ENCODE measurements around the gene ASPN.

The ASPN gene

DNA sequence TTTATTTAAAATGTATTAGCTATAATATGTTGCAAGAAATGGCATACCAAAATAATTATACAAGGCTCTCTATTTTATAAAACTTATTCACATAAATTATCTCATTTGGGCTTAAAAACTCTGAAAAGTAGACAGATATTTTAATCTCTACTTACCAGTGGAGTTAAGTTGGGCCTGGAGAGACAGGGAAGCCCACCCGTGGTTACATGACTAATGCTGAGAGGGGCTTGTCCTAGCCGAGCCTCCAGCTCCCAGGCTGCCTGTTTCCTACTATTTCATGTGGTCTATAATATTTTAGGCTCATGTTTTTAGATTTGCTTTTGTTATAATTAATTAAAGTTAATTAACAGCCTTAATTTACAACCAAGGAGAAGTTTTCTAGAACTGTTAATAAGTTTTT is 20.9 kb upstream of the ASPN start:
- DNase-seq, result no peak

DNA sequence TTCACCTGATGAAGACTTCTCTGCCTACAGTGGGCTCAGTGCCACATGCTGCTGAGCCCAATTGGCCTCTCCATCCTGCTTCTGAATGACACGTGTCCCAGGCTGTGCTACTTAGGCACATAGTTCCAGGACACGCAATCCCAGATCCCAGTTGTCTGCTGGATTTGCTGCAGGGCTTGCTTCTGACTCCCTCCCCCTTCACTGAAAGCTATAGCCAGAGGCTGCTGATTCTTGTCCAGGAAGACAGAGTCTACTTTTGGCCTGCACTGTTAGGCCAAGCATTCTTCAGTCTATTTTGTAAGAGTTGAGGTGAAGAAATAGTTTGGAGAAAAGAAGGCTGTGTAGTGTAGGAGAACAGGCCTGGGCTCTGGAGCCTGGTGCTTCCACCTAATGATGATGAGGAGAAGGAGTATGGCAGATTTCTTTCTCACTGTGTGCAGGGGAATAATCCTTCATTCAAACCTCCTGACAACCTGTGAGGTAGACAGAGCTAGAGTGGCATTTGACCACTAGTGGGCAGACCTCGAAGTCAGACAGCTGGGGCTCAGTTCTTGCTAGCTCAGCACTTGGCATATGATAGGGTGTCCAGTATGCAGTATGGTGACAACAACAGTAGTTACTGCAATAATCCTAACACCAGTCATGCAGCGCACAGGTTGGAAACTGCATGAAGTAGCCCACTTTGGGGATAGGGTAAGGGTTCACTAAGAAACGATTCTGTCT is 19.5 kb upstream of the ASPN start:
- DNase-seq, result peak; percentile 25

DNA sequence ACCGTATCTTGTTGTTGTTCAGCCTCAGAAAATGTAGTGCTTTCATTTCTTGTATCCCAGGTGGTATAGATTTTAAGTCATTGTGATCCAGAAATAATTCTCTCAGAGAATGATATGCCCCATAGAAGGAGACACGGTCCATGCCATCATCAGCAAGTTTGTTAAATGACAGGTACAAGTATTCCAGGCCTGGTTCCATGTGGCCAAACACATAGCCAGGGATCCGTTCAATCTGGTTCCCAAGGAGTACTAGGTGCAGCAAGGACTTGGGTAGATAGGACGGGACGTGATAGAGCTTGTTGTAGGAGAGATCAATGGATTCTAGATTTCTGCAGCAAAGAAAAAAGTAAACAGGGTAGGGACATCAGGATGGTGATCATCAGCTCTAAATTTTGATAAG is 18.4 kb upstream of the ASPN start:
- no peak for DNase-seq

DNA sequence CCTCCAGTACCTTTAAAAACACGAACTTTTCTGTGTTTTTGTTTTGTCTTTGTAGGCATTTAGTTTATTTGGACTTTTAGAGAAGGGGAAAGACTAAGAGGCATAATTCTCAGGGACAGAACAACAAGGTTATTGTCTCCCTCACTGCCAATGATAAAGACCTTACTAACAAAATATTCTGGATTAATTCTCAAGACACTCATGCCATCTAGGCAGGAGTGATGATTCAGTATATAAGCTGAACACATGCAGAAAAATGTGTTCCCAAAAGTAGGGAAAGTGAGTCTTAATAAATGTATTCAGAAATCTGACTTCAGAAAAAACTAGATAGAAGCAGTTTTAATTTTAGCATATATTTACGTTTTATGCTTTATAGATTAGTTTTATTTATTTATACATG is 17.4 kb upstream of the ASPN start:
- DNase-seq, result no peak

DNA sequence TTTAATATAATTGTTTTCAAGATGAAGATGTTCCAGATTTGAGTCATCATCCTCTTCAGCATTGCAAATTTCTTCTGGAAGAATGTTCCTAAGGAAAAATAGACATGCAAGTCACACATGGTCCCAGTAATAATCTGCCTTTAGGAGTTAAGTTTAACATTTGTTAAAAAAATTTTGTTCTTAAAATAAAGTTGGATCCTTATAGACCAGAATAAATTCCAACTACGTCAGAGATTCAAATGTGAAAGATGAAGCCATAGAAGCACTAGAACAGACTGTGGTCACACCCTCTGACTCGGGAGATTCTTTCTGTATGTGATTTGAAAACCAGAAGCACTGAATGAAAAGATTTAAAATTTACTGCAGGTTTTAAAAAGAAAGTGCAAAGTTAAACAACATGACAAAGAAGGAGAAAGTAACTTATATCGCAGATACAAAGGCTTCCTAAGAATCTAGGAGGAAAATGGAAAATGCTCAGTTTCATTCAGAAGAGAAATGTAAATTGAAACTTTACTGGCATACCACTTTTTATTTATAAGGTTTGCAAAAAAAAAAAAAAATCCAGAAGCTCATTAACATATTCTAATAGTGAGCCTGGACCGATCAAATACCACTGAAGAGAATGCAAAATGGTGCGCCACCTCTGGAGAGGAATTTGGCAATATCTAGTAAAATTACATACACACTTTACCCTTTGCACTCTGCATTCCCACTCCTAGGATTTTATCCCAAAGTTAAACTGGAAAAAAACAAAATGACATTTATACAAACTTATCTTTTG is 14.3 kb upstream of the ASPN start:
- DNase-seq, result no peak

DNA sequence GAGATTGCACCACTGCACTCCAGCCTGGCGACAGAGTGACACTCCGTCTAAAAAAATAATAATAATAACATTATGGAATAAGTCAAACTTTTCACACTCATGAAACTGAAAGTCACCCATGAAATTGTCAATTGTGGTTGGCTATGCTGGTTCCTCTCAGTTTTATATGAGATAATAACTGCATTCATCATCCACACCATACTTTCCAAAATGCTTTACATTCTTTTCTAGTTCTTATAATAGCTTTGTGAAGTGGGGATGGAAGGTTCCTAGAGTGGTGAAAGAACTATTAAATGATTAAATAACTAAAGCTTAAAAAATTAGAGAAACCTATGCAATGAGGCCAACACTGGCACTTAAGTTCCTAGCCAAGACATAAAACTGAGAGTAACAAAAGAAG is 12.6 kb upstream of the ASPN start:
- DNase-seq, result no peak

DNA sequence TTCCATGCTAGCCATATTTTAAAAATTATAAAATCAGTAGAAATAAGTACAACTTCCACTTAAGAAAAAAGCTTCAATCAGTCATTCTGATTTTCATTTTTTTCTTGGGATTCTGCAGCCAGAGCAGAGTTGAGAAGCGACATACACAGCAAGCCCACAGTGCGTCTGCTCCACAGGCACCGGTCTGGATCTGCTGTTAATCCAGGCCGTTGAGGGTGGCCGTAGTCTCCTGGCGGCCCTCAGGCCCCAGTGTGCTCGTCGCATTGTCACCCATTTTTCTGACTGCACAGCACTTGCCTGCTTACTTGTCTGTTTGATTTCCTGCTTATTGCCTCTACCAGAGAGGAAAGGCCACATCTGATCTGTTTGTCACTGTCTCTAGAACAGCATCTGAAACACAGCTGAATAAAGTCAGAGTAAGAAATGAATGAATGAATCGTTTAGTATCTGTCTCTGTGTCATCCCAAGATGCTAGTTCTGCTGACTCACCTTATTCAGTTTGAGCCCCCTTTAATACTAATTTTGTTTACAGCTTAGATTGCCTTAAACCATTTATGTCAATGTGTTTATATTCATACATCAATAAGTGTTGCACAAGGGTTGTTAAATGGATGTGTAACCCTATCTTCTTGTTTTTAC is 11.6 kb upstream of the ASPN start:
- no peak for DNase-seq

DNA sequence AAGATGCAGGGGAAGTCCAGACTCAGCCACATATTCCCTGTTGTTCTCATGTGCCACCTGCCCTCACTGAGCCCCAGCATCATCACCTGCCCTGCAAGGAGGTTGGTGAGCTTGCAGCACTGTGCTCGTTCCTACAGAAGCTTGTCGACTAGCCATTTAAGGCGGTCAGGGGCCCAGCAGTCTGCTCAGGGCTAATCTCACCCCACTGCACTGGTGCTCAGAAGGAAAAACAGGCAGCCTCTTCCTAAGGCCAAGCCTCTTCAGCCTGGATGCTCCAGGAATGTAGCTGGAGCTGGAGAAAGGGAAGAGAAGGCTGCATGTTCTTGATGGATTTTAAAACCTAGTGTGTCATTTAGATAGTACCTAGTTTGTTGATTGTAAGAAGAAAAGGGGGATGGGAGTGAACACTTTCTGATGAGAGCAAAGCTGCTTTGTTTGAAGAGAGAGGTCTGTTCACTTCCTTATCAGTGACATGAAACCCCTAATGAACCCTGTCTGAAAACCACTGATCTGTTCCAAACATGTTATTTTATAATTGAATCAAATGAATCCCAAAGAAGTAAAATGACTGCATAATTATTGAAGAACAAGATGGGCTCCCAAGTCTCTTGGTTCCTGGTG is 10.6 kb upstream of the ASPN start:
- DNase-seq, result no peak

DNA sequence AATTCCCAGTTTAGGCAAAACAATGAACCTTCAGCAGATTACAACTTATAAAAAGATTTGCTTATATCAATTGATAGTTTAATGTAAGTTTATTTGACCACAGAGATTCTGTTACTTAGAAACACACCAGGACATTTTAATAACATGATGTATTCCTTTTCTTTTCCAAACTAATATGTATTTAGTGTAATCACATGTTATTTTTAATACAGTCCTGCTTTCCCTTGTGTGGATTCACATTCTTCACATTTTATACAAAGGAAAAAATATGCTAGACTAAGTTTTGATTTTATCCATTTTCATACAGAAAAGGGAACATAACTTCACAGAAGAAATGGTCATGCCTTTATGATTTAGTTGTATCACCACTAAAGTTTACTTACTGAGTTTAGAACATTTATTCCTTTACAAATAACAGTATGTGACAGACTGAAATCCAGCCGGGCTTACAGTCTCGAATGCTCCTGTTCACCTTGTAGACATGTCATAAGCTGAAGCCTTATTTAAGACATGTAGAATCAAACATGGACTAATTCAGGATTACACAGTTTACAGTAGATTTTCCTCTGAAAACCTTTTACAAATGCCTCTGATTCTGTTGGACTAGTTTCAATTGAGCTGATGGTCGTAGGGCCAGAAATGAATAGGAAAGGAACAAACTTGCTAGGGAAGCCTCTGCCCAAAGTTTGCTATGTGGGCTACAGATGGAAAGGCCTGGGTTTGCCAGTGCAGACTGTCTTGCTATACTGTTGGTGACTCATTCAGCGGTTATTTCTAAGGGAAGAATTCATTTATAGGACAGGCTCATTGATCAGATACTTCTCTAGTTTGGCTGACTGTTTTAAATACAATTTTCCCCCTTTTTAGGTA is 6.6 kb upstream of the ASPN start:
- DNase-seq, result no peak

DNA sequence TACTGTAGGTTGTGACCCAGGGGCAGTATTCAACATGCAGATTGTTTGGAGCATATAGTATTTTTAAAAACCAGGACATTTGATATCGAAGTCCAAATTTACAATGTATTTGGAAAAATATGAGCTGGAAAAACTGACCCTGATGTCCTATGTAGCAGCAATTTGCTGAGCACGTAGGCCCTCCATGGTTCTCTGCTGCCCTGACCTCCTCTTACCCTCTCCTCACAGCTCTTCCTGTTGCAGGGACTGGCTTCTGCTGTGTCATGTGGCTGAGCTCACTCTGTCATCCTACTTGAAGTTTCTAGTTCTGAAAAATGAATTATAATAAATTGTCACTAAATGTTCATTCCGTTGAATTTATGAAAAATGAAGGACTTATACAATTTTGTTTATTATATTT is 4.1 kb upstream of the ASPN start:
- DNase-seq, result no peak

DNA sequence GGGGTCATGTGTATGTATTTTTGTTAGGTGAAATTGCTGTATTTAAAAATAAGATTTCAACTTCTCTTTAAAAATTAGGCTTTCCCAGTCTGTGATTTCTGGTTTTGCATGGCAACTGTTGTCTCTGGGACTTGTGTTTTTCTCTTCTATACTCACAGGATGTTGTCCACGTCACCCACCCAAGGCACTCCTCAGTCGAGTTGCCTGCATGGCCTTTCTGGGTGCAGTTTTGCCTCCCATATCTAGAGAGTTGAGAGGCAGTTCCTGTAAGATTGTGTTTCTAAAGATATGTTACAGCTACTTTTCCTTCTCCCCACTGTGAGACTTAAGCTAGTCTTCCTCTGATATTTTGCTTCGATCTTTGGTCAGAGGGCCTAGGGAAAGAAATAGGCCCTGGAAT is 2.3 kb upstream of the ASPN start:
- no peak for DNase-seq

DNA sequence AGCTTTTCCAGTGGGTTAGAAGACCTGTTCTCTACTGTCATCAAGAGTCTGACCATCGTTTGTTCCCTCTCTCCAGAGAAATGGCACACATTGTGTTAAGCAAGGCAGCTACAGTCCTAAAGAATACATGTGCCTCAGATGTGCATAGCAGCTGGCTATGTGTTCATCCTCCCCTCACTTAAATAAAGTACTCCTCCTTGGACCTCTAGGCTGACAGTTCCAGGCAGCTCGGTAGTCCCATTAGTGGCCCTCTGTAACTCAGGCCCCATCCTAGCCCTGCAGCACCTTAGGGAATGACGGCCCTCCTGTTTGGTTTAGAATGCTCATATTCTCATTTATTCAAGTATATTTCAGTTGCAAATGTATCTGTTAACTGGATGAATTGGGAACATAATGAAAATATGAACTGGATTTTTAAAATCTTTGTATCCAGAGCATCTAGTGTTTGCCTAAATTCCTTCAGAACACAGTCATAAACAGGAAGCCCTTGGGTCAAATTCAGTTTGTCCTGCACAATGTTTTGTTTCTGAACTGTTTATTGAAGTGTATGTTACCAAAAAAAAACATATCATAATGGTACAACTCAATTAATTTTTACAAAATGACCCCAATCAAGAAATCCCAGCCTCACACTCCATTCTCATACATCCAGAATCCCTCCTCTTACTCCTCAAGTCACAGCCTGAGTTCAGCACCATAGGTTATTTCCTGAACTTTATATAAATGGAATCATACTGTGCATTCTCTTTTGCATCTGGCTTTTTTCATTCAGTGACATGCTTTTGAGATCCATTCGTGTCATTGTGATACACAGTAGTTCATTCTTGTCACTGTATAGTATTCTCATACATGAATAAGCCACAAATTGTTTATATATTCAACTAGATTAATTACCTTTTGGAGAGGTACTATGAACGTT is 1.6 kb upstream of the ASPN start:
- DNase-seq, result no peak

DNA sequence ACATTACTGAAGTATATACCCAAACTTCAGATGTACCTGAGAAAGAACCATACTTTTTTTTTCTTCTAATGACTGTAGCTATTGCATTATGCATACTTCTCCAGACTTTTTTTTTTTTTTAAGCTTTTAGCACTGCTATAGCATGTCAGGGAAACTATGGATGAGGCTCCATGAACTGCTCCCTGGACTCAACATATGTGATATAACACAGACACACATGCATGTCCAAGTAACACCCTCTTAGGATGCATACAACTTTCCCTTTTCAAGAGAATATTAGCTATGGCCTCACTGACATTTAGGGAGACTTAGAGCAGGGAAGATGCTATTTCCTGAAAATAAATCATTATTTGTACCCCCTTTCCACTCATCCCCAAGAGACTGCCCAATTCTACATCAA is 499 bp upstream of the ASPN start:
- DNase-seq, result no peak

DNA sequence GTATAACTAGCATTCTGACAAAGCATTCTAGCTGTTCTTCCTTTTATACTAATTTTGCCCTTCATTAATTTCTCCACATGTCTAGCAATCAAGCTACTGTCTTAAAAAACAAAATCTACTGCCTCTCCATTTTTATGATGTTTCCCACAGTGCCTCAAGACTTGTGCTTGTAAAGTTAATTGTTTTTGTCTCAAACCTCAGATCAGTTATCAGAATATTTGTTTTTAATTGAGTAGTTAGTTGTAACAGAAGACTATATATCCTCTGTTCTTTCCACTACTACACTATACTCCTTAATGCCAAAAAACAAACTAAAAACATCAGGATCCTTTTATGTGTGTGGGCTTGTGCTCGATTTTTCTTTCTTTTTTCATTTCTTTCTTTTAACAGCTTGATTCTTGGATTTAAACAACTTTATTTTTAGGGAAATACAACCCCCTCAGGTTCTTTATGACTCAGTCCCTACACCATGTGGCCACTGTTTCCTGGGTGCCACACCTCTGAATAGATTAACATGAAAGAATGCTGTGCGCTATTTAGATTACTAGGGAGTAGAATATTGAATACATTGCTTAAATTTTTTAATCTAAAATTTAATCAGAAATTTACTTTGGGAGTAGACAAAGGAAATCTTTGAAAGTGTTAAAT is 1.2 kb downstream of the ASPN start:
- no peak for DNase-seq

DNA sequence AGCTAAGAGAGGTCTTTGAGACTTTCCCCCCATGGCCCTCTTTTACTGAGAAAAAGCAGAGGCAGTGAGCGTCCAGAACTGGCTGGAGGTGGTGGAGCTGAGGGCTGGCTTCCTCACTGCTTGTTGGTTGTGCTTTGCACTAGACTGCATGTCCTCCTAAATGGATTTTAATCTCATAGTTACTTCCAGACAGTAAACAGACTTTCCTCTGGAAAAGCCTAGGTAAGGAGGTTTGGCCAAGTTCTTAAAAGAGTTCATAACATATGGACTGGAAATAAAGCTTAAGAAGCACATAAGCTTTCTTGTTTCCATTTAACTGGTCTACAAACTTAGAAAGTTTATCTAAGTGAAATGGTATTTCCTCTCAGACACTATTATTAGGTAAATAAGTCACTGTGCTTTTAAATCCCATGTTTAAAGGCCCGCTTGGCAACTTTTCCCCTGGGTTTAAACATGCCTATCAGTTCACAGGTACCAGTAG is 2.0 kb downstream of the ASPN start:
- no peak for DNase-seq

DNA sequence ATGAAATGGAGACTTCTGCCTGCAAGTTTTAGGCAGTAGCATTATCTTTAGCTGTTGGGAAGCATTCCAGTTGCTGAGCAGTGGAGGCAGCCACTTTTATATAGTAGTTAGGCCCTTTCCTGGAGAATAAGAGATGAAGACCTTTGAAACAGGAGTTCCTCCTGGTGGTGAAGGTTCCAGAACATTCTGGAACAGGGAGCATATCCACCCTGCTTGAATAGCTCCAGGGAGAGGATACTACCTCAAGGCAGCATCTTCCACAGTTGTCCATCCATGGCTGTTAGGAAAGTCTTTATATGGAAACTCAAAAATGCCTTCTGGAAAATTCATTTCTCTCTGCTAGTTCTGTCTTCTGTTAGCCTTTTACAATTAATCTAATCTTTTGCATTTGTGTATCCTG is 3.0 kb downstream of the ASPN start:
- DNase-seq, result no peak

DNA sequence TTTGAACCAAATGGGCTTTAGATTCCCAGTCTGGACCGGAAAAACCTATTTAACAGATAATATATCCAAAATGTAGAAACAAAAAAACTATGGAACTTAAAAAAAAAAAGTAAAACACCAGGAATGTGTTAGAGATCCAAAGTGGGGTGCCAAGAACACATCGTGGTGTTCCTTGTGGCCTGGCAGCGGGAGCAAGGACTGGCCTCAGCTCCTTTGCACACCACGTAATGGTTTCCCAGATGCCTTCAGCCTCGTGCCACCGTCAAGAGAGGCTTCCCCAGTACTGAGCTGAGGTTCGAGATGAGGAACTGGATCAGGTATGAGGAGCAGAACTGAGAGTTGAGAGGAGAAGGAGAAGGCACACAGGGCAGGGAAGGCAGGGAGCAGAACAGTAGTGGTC is 3.5 kb downstream of the ASPN start:
- no peak for DNase-seq

DNA sequence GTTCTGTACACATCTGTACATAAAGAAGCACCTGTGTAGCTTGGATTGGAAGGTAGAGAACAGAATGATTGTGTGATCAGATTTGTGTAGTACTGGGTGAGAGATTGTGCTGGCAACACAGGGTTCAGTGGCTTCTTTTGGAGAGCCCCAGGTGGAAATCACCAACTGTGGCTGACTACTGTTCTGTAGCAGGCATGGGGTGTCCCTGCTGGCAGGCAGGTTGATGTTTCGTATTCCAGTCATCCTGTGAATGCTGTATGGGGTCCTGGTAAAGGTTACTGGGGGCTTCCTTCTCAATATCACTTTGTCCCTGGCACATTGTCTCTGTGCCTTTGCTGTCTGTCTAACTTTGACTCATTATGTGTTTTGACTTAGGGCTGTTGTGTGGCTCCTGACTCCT is 5.3 kb downstream of the ASPN start:
- DNase-seq, result no peak

DNA sequence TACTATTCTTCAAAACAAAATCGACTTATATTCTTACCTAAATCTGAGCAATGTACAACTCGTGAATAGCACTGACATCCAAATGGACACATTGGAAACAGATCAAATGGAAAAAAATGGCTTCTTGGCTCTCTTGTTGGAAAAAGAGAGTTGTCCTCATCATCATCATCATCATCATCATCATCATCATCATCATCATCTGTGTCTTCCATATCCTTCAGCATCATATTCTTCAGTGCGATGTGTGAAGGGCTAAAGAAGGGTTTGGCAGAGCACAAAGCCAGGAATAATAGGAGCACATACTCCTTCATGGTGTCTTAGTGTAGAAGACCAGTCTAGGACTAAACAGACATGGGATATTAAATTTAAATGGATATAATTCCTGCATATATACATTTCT is 7.7 kb downstream of the ASPN start:
- no peak for DNase-seq

DNA sequence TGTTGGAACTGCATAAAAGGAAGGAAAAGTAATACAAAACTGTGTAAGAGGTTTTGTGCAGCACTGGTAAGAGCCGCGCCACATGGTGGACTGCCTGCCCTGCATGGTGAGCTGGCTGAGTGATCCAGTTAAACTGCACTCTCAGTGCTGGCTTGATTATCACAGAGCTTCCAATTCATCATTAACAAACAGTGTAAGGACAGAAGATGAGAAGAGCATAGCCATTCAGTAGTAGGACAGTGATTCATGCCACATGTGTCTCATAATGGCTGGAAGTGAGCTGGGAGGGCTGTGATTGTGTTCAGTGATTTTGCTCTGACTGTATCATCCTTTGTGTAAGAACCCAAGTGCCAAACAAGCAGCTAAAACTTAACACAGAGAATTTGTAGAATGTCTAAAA is 14.1 kb downstream of the ASPN start:
- DNase-seq, result no peak

DNA sequence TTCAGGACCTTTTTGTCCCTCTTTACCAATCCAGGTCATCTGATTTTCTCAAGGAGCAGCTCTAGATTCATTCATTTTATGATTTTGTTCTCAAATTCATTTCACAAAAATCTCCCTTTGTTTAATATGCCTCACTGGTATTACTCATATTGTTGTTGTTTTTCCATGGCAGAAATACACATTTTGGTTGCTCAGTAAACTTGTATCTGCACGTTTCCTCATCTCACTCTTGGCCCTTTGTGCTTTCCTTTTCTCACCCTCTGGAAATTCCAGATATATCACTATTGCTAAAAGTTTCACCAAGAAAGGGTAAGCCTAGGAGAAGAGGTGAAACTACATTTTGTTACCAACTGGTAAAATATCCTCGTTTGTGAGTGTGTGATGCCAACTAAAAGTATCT is 14.8 kb downstream of the ASPN start:
- DNase-seq, result no peak
